Lower leg skin (tissue), 3 donors: ENCODE measurements around the gene KRT13.

Experiments
- CTCF ChIP-seq, 3 donors: fragments of 450-650 bp; IDR thresholded peaks; one replicate each; pipeline ENCODE4 v1.5.1; 2016; ENCODE audit warnings: antibody characterized with exemption in 3 of 3, mild to moderate bottlenecking in 3 of 3, moderate library complexity in 2 of 3
- POLR2A ChIP-seq, 2 donors: fragments of 450-650 bp; IDR thresholded peaks; one replicate each; pipeline ENCODE4 v1.6.1; 2016 to 2017; ENCODE audit warnings: antibody characterized with exemption in 2 of 2, mild to moderate bottlenecking in 1 of 2, moderate library complexity in 1 of 2

GRCh38 chr17:41516147-41516829 is 10.9 kb upstream of the KRT13 start:
- no peak for TF ChIP-seq CTCF (IDR thresholded peaks at IDR 0.05)
- TF ChIP-seq POLR2A (IDR thresholded peaks at IDR 0.05) = no peak
